Measurements from ENCODE around the gene HIGD2A. TPM values are rescaled to one million over a fixed set of nuclear protein-coding genes. Genes with fewer than 3 reads are reported as not detected.

Gene HIGD2A
- polyA plus RNA-seq, 2 of the 4 experiments (the other 2 are of a cell fraction) = 102 to 205 TPM

DNA sequence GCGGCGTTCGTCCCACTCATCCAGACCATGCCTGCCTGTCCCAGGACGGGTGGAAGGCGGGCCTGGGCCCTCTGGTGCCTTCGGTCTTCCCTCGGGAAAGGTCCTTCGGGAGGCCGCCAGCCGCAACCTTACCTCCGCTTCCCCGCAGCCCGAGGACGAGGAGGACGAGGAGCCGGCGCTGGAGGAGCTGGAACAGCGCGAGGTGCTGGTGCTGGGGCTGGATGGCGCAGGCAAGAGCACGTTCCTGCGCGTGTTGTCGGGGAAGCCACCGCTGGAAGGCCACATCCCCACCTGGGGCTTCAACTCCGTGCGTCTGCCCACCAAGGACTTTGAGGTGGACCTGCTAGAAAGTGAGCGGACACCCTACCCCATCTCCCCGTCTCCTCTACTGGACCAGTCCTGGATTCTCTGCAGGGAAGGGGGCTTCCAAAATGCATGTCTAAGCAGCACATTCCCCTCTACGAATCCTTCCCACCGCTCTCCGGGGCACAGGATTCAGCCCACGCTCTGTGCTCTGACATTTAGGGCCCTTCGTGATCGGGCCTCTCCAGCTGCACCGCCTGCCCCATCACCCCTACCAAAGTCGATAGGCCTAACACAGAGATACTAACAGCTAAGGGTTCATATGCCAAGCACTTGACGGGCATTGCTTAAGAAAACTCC, 22.2 kb upstream of the HIGD2A start:
- ChIA-PET CTCF (no interaction called here), POLR2A (no interaction called here)
- Histone ChIP-seq H3K4me2 (no peak overlapping the region), H3K4me3 (no peak overlapping the region), H3K27ac (no peak overlapping the region), H3K9me3 (no peaks in the 10 kb centered on the region), H3K4me1 (peaks cover 4% of the 10 kb centered on the region; the same call in 1 of the 3 replicates)
- ATAC-seq = no peak
- FAIRE-seq = no peak
- TF ChIP-seq RARB (CRISPR knock-in tag; IDR thresholded peaks at IDR 0.05) (no peak), CHD4 (IDR thresholded peaks at IDR 0.05; ENCODE audit: borderline replicate concordance) (no peak), MAFK (IDR thresholded peaks at IDR 0.05; ENCODE audit: partially characterized antibody) (no peak), ESRRA (IDR thresholded peaks at IDR 0.05; ENCODE audit: borderline replicate concordance, low read length) (no peak), NPAS2 (CRISPR knock-in tag; IDR thresholded peaks at IDR 0.05; ENCODE audit: borderline replicate concordance) (no peak), TP53 (CRISPR knock-in tag; IDR thresholded peaks at IDR 0.05) (no peak), FOSB (CRISPR knock-in tag; IDR thresholded peaks at IDR 0.05) (no peak)
- TF ChIP-seq, protein P1, sequence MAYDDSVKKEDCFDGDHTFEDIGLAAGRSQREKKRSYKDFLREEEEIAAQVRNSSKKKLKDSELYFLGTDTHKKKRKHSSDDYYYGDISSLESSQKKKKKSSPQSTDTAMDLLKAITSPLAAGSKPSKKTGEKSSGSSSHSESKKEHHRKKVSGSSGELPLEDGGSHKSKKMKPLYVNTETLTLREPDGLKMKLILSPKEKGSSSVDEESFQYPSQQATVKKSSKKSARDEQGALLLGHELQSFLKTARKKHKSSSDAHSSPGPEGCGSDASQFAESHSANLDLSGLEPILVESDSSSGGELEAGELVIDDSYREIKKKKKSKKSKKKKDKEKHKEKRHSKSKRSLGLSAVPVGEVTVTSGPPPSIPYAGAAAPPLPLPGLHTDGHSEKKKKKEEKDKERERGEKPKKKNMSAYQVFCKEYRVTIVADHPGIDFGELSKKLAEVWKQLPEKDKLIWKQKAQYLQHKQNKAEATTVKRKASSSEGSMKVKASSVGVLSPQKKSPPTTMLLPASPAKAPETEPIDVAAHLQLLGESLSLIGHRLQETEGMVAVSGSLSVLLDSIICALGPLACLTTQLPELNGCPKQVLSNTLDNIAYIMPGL (CRISPR knock-in tag; IDR thresholded peaks at IDR 0.05; ENCODE audit: borderline replicate concordance) = no peak
- DNase-seq (ENCODE audit: low read depth in 1 of 2, low spot score in 1 of 2) = no peak
- 93% methylated on average over 38 of the region's 38 CpGs for WGBS (ENCODE audit: missing lambda C conversion rate)

- ChIA-PET POLR2A (no interaction called here), CTCF (interaction anchor here (1.0 kb wide), 1 partner anchor 638 kb away, joined by 3 read pairs; no protein-coding TSS in a partner anchor)
- 85% methylated on average over 9 of the region's 13 CpGs for WGBS (ENCODE audit: missing lambda C conversion rate)
These were observed 19.8 kb upstream of the HIGD2A start for GRCh38 chr5:176368726-176369125.

GRCh38 chr5:176369934-176370711, 18.4 kb upstream of the HIGD2A start:
- ATAC-seq (no peak), DNase-seq (ENCODE audit: low read depth in 1 of 2, low spot score in 1 of 2) (no peak), FAIRE-seq (no peak)
- no peak overlapping the region for H3K4me3 ChIP-seq
- ChIA-PET POLR2A (interaction anchor here (0.6 to 2.0 kb wide), 2 partner anchors 9 to 533 kb away, joined by 3 to 7 read pairs; partner anchors contain the start of gene KIAA1191), CTCF (interaction anchor here (0.6 to 1.4 kb wide), 5 partner anchors 9 to 91 kb away, joined by 3 to 6 read pairs (median 3); partner anchors contain the start of gene KIAA1191)
- no peak for TF ChIP-seq HOXB5 (CRISPR knock-in tag; IDR thresholded peaks at IDR 0.05)
- TF ChIP-seq, protein P2, sequence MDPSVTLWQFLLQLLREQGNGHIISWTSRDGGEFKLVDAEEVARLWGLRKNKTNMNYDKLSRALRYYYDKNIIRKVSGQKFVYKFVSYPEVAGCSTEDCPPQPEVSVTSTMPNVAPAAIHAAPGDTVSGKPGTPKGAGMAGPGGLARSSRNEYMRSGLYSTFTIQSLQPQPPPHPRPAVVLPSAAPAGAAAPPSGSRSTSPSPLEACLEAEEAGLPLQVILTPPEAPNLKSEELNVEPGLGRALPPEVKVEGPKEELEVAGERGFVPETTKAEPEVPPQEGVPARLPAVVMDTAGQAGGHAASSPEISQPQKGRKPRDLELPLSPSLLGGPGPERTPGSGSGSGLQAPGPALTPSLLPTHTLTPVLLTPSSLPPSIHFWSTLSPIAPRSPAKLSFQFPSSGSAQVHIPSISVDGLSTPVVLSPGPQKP (IDR thresholded peaks at IDR 0.05; ENCODE audit: low read depth, low read length) = no peak
- no peaks in the 10 kb centered on the region for H3K9me3 ChIP-seq
- H3K4me1 ChIP-seq = no peaks in the 10 kb centered on the region
- no peak overlapping the region for H3K27ac ChIP-seq
- no peak overlapping the region for H3K4me2 ChIP-seq
- 75% methylated on average over 8 of the region's 8 CpGs for WGBS (ENCODE audit: missing lambda C conversion rate)

More at GRCh38 chr5:176368726-176369125, 19.8 kb upstream of the HIGD2A start:
- no peak overlapping the region for H3K4me2 ChIP-seq
- no peak for FAIRE-seq
- no peaks in the 10 kb centered on the region for H3K4me1 ChIP-seq
- no peak overlapping the region for H3K27ac ChIP-seq
- TF ChIP-seq ESRRA (IDR thresholded peaks at IDR 0.05; ENCODE audit: borderline replicate concordance, low read length) = no peak
- TF ChIP-seq GATA3 (IDR thresholded peaks at IDR 0.05; ENCODE audit: borderline replicate concordance) = no peak
- ATAC-seq = no peak
- no peaks in the 10 kb centered on the region for H3K9me3 ChIP-seq
- no peak overlapping the region for H3K4me3 ChIP-seq
- no peak for DNase-seq (ENCODE audit: low read depth in 1 of 2, low spot score in 1 of 2)

DNA sequence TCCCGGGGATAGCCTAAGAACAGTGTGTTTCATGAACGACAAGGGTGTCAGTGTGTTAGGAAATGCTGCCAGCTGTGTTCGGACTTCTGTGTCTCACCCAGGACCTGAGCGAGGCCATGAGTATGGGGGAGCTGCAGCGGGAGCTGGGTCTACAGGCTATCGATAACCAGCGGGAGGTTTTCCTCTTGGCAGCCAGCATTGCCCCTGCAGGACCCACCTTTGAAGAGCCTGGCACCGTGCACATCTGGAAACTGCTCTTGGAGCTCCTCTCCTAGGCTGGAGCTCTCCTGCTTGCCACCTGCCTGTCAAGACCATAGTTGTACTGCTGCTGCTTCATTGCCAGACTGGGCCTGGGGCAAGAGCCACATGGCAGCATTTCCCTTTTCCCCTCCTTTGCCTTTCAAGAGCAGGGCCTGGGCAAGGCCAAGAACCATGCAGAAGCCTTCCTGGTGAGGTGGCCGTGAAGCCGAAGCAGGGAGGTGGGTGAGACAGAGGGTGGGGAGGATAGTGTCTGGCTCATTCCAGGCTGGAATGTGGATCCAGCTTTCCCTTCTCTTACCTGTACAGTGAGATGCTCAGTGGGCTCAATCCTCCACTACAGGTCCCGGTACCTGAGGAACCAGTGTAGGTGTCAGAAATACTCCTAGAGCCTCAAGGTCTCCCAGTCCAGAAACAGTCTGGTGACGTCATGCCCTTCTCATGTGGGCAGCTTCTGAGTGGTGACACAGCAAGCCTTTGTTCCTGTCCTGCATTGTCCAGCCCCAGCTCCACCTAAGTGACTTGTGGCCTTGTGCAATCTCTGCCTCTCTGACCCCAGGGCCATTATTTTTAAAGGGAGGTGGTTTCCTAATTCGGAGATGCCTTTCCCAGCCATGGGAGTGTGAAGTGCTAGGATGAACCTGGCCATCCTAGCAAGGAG, 16.7 kb upstream of the HIGD2A start:
- DNase-seq (ENCODE audit: low read depth in 1 of 2, low spot score in 1 of 2) = no peak
- Histone ChIP-seq H3K27ac (no peak overlapping the region), H3K4me2 (no peak overlapping the region), H3K4me3 (no peak overlapping the region), H3K4me1 (no peaks in the 10 kb centered on the region), H3K9me3 (no peaks in the 10 kb centered on the region)
- ChIA-PET CTCF (interaction anchor here (1.4 kb wide), 1 partner anchor 20 kb away, joined by 3 read pairs; no protein-coding TSS in a partner anchor), POLR2A (no interaction called here)
- 77% methylated on average over 13 of the region's 13 CpGs for WGBS (ENCODE audit: missing lambda C conversion rate)
- FAIRE-seq = no peak
- no peak; a peak in 1 of 6 replicates for ATAC-seq
- TF ChIP-seq JUNB (IDR thresholded peaks at IDR 0.05) (no peak), KDM1A (IDR thresholded peaks at IDR 0.05; ENCODE audit: low read depth) (no peak), CHD2 (IDR thresholded peaks at IDR 0.05; ENCODE audit: low read length, partially characterized antibody) (no peak), EP300 (IDR thresholded peaks at IDR 0.05) (no peak), MAFK (IDR thresholded peaks at IDR 0.05; ENCODE audit: partially characterized antibody) (no peak), EHMT2 (IDR thresholded peaks at IDR 0.05; ENCODE audit: low read depth) (no peak), RAD21 (conservative IDR thresholded peaks at IDR 0.05 in 1 of 2, IDR thresholded peaks at IDR 0.05 in 1 of 2) (no peak), ZNF302 (CRISPR knock-in tag; IDR thresholded peaks at IDR 0.05) (no peak), HOXB5 (CRISPR knock-in tag; IDR thresholded peaks at IDR 0.05) (no peak), FOXS1 (CRISPR knock-in tag; IDR thresholded peaks at IDR 0.05) (no peak)
- TF ChIP-seq, protein P3, sequence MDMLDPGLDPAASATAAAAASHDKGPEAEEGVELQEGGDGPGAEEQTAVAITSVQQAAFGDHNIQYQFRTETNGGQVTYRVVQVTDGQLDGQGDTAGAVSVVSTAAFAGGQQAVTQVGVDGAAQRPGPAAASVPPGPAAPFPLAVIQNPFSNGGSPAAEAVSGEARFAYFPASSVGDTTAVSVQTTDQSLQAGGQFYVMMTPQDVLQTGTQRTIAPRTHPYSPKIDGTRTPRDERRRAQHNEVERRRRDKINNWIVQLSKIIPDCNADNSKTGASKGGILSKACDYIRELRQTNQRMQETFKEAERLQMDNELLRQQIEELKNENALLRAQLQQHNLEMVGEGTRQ (IDR thresholded peaks at IDR 0.05) = no peak
- TF ChIP-seq, protein P4, sequence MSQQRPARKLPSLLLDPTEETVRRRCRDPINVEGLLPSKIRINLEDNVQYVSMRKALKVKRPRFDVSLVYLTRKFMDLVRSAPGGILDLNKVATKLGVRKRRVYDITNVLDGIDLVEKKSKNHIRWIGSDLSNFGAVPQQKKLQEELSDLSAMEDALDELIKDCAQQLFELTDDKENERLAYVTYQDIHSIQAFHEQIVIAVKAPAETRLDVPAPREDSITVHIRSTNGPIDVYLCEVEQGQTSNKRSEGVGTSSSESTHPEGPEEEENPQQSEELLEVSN (IDR thresholded peaks at IDR 0.05; ENCODE audit: borderline replicate concordance, low read depth) = no peak
